Measurements from ENCODE around the gene INVS. TPM values are rescaled to one million over a fixed set of nuclear protein-coding genes. Genes with fewer than 3 reads are reported as not detected.

INVS gene
- 33.2 and 34.5 TPM in 2 replicates for total RNA-seq

GRCh38 chr9:100098887-100099721, at the start of gene INVS, which contains the start of gene ERP44:
INVS (plus strand) TSS chr9:100099243; CDS start chr9:100104522, 5,279 bp downstream.
ERP44 (minus strand) TSS chr9:100099000; CDS start chr9:100098840, 160 bp downstream.

Small RNA genes lying within 50 kb of the gene (small RNA-seq; reads per million reads assigned to genes)
- gene RN7SL75P, result not detected

Other genes starting within 250 kb of the INVS start
- gene STX17, start 192.6 kb upstream of the INVS start, total RNA-seq, result 19.9 and 26.9 TPM in 2 replicates
- gene ERP44, start 243 bp upstream of the INVS start, total RNA-seq, result 20.3 and 24.6 TPM in 2 replicates